ENCODE results near the gene SGMS1.

DNA sequence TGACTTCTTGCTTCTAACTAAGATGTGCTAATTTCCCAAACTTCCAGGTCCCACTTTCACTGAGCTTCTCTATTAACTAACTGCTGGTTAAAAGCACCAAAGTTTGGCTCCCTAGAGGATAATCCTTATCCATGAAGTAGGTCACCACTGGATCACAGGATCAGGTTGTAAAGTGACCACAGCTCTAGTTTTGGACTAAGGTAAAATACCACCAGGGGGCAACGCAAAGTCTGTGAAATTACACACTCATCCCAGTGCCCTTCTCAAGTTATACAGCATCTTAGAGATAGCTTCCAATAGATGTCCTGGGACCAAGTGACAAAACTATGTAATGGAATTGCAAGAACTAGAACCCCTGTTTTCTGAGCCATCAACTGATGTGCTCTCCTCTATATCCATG lies 256.0 kb downstream of the SGMS1 start:
- TF ChIP-seq, protein P1, sequence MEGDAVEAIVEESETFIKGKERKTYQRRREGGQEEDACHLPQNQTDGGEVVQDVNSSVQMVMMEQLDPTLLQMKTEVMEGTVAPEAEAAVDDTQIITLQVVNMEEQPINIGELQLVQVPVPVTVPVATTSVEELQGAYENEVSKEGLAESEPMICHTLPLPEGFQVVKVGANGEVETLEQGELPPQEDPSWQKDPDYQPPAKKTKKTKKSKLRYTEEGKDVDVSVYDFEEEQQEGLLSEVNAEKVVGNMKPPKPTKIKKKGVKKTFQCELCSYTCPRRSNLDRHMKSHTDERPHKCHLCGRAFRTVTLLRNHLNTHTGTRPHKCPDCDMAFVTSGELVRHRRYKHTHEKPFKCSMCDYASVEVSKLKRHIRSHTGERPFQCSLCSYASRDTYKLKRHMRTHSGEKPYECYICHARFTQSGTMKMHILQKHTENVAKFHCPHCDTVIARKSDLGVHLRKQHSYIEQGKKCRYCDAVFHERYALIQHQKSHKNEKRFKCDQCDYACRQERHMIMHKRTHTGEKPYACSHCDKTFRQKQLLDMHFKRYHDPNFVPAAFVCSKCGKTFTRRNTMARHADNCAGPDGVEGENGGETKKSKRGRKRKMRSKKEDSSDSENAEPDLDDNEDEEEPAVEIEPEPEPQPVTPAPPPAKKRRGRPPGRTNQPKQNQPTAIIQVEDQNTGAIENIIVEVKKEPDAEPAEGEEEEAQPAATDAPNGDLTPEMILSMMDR (IDR thresholded peaks at IDR 0.05), result peak in 9 of 12 donors; percentile 10 to 43 (median 28)
- TF ChIP-seq POLR2A (IDR thresholded peaks at IDR 0.05), result no peak

Measured in heart left ventricle (tissue), 13 donors.